Trophoblast cell (in vitro differentiated cells and primary cell): ENCODE data around the gene KRTAP10-2.

Experiments
- DNase-seq, 2 donors: peaks; one replicate each; pipeline ENCODE4 v3.0.0-alpha.2; 2016
- H2AFZ ChIP-seq: 2 replicates; pipeline ENCODE4 v1.6.1; 2013; ENCODE audit warnings: low read length, moderate library complexity, mild to moderate bottlenecking; ENCODE audit not compliant: insufficient read depth, poor library complexity
- H2AK5ac ChIP-seq: 2 replicates; pipeline ENCODE4 v1.6.1; 2013; ENCODE audit warnings: mild to moderate bottlenecking, low read length
- H2BK120ac ChIP-seq: 2 replicates; pipeline ENCODE4 v1.6.1; 2013; ENCODE audit warnings: low read length, mild to moderate bottlenecking, moderate library complexity; ENCODE audit not compliant: insufficient read depth, poor library complexity
- H2BK12ac ChIP-seq: 2 replicates; pipeline ENCODE4 v1.6.1; 2013; ENCODE audit warnings: mild to moderate bottlenecking, low read length, moderate library complexity
- H2BK5ac ChIP-seq: 2 replicates; pipeline ENCODE4 v1.6.1; 2013; ENCODE audit warnings: low read length, low read depth, moderate library complexity, mild to moderate bottlenecking; ENCODE audit not compliant: poor library complexity
- H3K14ac ChIP-seq: 2 replicates; pipeline ENCODE4 v1.6.1; 2013; ENCODE audit warnings: mild to moderate bottlenecking, low read length
- H3K18ac ChIP-seq: 2 replicates; pipeline ENCODE4 v1.6.1; 2013; ENCODE audit warnings: mild to moderate bottlenecking, low read length
- H3K23ac ChIP-seq: 2 replicates; pipeline ENCODE4 v1.6.1; 2013; ENCODE audit warnings: low read length
- H3K27ac ChIP-seq: 2 replicates; pipeline ENCODE4 v1.5.1; 2013; ENCODE audit warnings: low read depth, mild to moderate bottlenecking, inconsistent platforms, low read length, moderate library complexity
- H3K27me3 ChIP-seq: 2 replicates; pipeline ENCODE4 v1.6.1; 2013; ENCODE audit warnings: inconsistent platforms, mild to moderate bottlenecking, low read length, moderate library complexity; ENCODE audit not compliant: insufficient read depth
- H3K36me3 ChIP-seq, 2 experiments: 1 replicate in 1 of 2; 2 replicates in 1 of 2; pipeline ENCODE4 v1.6.1; 2013; ENCODE audit warnings: low read length in 2 of 2, mild to moderate bottlenecking in 2 of 2, moderate library complexity in 1 of 2; ENCODE audit not compliant: insufficient read depth in 2 of 2, control insufficient read depth in 1 of 2
- H3K4ac ChIP-seq: 2 replicates; pipeline ENCODE4 v1.6.1; 2013; ENCODE audit warnings: low read depth, mild to moderate bottlenecking, low read length, moderate library complexity
- H3K4me1 ChIP-seq, 2 experiments: 1 replicate in 1 of 2; 2 replicates in 1 of 2; pipeline ENCODE4 v1.6.1; 2013; ENCODE audit warnings: low read length in 2 of 2, mild to moderate bottlenecking in 2 of 2, moderate library complexity in 1 of 2; ENCODE audit not compliant: insufficient read depth in 2 of 2, control insufficient read depth in 1 of 2
- H3K4me2 ChIP-seq: 2 replicates; pipeline ENCODE4 v1.6.1; 2013; ENCODE audit warnings: inconsistent platforms, mild to moderate bottlenecking, low read length, moderate library complexity
- H3K4me3 ChIP-seq: 2 replicates; pipeline ENCODE4 v1.5.1; 2013; ENCODE audit warnings: mild to moderate bottlenecking, low read depth, low read length, inconsistent platforms
- H3K79me1 ChIP-seq: one replicate; pipeline ENCODE4 v1.6.1; 2013; ENCODE audit warnings: low read length
- H3K79me2 ChIP-seq: 2 replicates; pipeline ENCODE4 v1.6.1; 2013; ENCODE audit warnings: low read length, mild to moderate bottlenecking; ENCODE audit not compliant: control insufficient read depth, insufficient read depth, poor library complexity
- H3K9ac ChIP-seq: 2 replicates; pipeline ENCODE4 v1.6.1; 2013; ENCODE audit warnings: mild to moderate bottlenecking, low read length
- H3K9me3 ChIP-seq: 2 replicates; pipeline ENCODE4 v1.6.1; 2013; ENCODE audit warnings: low read depth, mild to moderate bottlenecking, control low read depth, inconsistent platforms, low read length; ENCODE audit not compliant: insufficient read depth
- H4K12ac ChIP-seq: 2 replicates; pipeline ENCODE4 v1.6.1; 2013; ENCODE audit warnings: low read depth, mild to moderate bottlenecking, low read length, moderate library complexity
- H4K8ac ChIP-seq: 2 replicates; pipeline ENCODE4 v1.6.1; 2013; ENCODE audit warnings: low read depth, mild to moderate bottlenecking, low read length, moderate library complexity
- H4K91ac ChIP-seq: one replicate; pipeline ENCODE4 v1.6.1; 2013; ENCODE audit warnings: low read depth, mild to moderate bottlenecking, low read length, moderate library complexity
- WGBS: extraction: QIAGEN DNeasy Blood & Tissue Kit; methylation state at CpG from one replicate; pipeline ENCODE4 v1.1.7; 2013; ENCODE audit warnings: missing lambda C conversion rate; ENCODE audit not compliant: insufficient read length, insufficient coverage; ENCODE audit errors: extremely low coverage; 5-methylcytosine and 5-hydroxymethylcytosine counted together

KRTAP10-2 gene

GRCh38 chr21:44590311-44590721 is 39.0 kb upstream of the KRTAP10-2 start:
- Histone ChIP-seq H3K23ac (no peak overlapping the region), H3K27ac (no peak overlapping the region), H4K91ac (no peak overlapping the region), H3K36me3 (no peaks in the 10 kb centered on the region), H3K27me3 (no peaks in the 10 kb centered on the region), H2BK12ac (no peak overlapping the region), H2AFZ (no peak overlapping the region), H4K8ac (no peak overlapping the region), H3K9me3 (peaks cover 4% of the 10 kb centered on the region), H3K14ac (no peak overlapping the region), H3K4me1 (peaks cover 3 to 11% of the 10 kb centered on the region in 2 experiments), H2BK5ac (no peak overlapping the region), H3K79me2 (no peaks in the 10 kb centered on the region), H2AK5ac (no peak overlapping the region), H3K4me3 (no peak overlapping the region), H3K4ac (no peak overlapping the region), H3K9ac (no peak overlapping the region), H4K12ac (no peak overlapping the region), H2BK120ac (no peak overlapping the region), H3K79me1 (peaks cover 10% of the 10 kb centered on the region), H3K4me2 (no peak overlapping the region), H3K18ac (no peak overlapping the region)
- WGBS, result no CpG with 5 or more reads among the region's 10 CpGs
- DNase-seq, result no peak

- H3K4ac ChIP-seq, result no peak overlapping the region
- peaks cover 10% of the 10 kb centered on the region for H3K79me1 ChIP-seq
- no peak overlapping the region for H4K91ac ChIP-seq
- peaks cover 4% of the 10 kb centered on the region for H3K9me3 ChIP-seq
- no peak for DNase-seq
- H3K4me3 ChIP-seq, result no peak overlapping the region
- H3K27ac ChIP-seq, result no peak overlapping the region
- no peak overlapping the region for H2BK120ac ChIP-seq
- no peaks in the 10 kb centered on the region for H3K79me2 ChIP-seq
- H3K9ac ChIP-seq, result no peak overlapping the region
- no CpG with 5 or more reads among the region's 24 CpGs for WGBS
- no peak overlapping the region for H4K12ac ChIP-seq
- no peaks in the 10 kb centered on the region for H3K27me3 ChIP-seq
- H3K36me3 ChIP-seq, result no peaks in the 10 kb centered on the region
- H2BK5ac ChIP-seq, result no peak overlapping the region
- H2BK12ac ChIP-seq, result no peak overlapping the region
- no peak overlapping the region for H4K8ac ChIP-seq
- no peak overlapping the region for H3K18ac ChIP-seq
- no peak overlapping the region for H2AFZ ChIP-seq
- H3K14ac ChIP-seq, result no peak overlapping the region
- no peak overlapping the region for H3K23ac ChIP-seq
- H3K4me1 ChIP-seq, result peaks cover 3 to 11% of the 10 kb centered on the region in 2 experiments
- no peak overlapping the region for H2AK5ac ChIP-seq
- H3K4me2 ChIP-seq, result no peak overlapping the region
Measured at GRCh38 chr21:44589586-44590305, 38.4 kb upstream of the KRTAP10-2 start.

GRCh38 chr21:44589094-44589493 is 37.8 kb upstream of the KRTAP10-2 start:
- H3K27me3 ChIP-seq, result no peaks in the 10 kb centered on the region
- no peak overlapping the region for H2BK120ac ChIP-seq
- no peak overlapping the region for H3K27ac ChIP-seq
- H2BK12ac ChIP-seq, result no peak overlapping the region
- no peak overlapping the region for H2AFZ ChIP-seq
- no peak overlapping the region for H3K4me3 ChIP-seq
- no CpG with 5 or more reads among the region's 2 CpGs for WGBS
- no peak overlapping the region for H2AK5ac ChIP-seq
- DNase-seq, result no peak
- no peak overlapping the region for H4K12ac ChIP-seq
- H3K9ac ChIP-seq, result no peak overlapping the region
- H3K4me2 ChIP-seq, result no peak overlapping the region
- no peak overlapping the region for H4K91ac ChIP-seq
- H4K8ac ChIP-seq, result no peak overlapping the region
- no peak overlapping the region for H3K23ac ChIP-seq
- no peak overlapping the region for H3K14ac ChIP-seq
- H3K4me1 ChIP-seq, result peaks cover 3 to 8% of the 10 kb centered on the region in 2 experiments
- H3K9me3 ChIP-seq, result peaks cover 4% of the 10 kb centered on the region
- no peak overlapping the region for H3K18ac ChIP-seq
- no peaks in the 10 kb centered on the region for H3K36me3 ChIP-seq
- no peak overlapping the region for H3K4ac ChIP-seq
- no peaks in the 10 kb centered on the region for H3K79me2 ChIP-seq
- no peak overlapping the region for H2BK5ac ChIP-seq
- H3K79me1 ChIP-seq, result peaks cover 9% of the 10 kb centered on the region

- no peak overlapping the region for H2AFZ ChIP-seq
- H3K14ac ChIP-seq, result no peak overlapping the region
- H4K91ac ChIP-seq, result no peak overlapping the region
- H3K27me3 ChIP-seq, result no peaks in the 10 kb centered on the region
- no peaks in the 10 kb centered on the region for H3K79me1 ChIP-seq
- no peak overlapping the region for H3K23ac ChIP-seq
- H4K8ac ChIP-seq, result no peak overlapping the region
- whole genome bisulfite sequencing, result no CpG with 5 or more reads among the region's 3 CpGs
- H2AK5ac ChIP-seq, result no peak overlapping the region
- no peak overlapping the region for H2BK5ac ChIP-seq
- H3K4ac ChIP-seq, result no peak overlapping the region
- no peak overlapping the region for H2BK12ac ChIP-seq
- H3K4me2 ChIP-seq, result no peak overlapping the region
- no peak for DNase-seq
- H3K4me3 ChIP-seq, result no peak overlapping the region
- H3K79me2 ChIP-seq, result no peaks in the 10 kb centered on the region
- no peak overlapping the region for H3K9ac ChIP-seq
- H3K27ac ChIP-seq, result no peak overlapping the region
- H3K18ac ChIP-seq, result no peak overlapping the region
- H3K4me1 ChIP-seq, result no peaks in the 10 kb centered on the region
- H3K9me3 ChIP-seq, result peaks cover 3% of the 10 kb centered on the region
- H3K36me3 ChIP-seq, result no peaks in the 10 kb centered on the region
- no peak overlapping the region for H2BK120ac ChIP-seq
- no peak overlapping the region for H4K12ac ChIP-seq
Measured at GRCh38 chr21:44585892-44586291, 34.6 kb upstream of the KRTAP10-2 start.
